GM18520 (cell line): Measurements from ENCODE around the gene BCAS3.

Experiments used
- ATAC-seq: cut with Tn5 transposase; IDR thresholded peaks from one replicate; pipeline ENCODE4 v1.9.1; 2021; ENCODE audit not compliant: unreplicated experiment

BCAS3 gene

DNA sequence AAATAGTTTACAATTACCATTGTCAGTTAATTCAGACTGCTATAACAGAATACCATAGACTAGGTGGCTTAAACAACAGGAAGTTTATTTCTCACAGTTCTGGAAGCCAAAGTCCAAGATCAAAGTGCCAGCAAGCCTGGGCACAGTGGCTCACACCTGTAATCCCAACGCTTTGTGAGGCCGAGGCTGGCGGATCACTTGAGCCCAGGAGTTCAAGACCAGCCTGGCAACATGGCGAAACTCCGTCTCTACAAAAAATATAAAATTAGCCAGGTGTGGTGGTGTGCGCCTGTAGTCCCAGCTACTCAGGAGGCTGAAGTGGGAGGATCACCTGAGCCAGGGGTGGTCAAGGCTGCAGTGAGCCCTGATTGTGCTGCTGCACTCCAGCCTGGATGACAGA is 650.7 kb downstream of the BCAS3 start:
- ATAC-seq, result no peak

DNA sequence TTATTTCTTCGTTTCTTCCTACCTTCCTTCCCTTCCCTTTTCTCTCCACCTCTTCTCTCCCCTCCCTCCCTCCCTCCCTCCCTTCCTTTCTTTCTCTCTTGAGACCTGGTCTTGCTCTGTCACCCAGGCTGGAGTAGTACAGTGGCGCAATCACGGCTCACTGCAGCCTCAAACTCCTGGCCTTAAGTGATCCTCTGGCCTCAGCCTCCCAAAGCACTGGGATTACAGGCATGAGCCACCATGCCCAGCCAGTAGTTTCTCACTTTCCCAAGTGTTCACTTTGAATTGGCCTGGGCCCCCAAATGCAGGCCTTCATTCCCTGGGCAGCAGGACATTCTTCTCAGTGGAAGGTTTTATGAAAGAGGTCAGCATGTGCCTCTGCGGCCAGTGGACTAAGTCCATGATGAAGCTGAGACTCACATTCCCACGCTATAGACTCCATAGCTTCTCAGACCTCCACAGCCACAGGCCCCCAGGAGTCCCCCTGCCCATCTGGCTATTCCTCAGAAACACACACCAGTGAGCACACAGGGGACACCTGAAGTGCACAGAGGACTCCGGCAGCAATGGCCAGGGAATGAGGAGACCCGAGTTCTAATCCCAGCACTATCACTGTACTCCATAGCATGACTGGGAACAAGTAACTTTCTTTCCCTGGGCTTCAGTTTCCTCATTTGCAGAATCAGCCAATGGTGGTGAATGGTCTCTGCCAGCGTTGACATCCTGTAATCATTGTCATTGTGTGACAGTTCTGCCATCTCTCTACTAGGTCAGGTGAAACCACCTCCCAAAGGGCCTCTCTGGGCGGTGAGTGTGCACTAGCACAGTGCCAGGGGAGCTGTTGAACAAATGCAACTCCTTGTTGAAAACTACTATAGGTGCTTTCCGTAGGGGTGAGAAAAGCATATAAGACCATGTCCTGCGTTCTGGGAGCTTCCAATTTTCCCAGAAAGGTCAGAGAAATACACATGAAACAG is 652.8 kb downstream of the BCAS3 start:
- ATAC-seq, result no peak

DNA sequence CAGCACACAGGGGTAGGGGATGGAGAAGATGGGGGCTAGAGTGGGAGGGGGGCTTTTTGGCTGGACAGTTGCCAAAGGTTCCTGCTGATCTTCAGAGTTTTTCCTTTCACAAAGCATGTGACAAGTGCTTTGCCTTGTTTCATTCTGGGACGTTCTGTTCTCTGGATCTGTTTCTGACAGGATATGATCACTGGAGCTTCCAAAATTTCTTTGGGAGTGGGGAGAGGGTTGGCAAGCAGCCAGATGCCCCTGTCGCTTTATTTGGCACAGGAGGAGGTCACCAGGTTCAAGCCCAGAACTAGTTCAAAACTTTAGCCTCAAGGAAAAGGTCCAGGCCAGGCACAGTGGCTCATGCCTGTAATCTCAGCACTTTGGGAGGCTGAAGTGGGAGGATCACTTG is 653.5 kb downstream of the BCAS3 start:
- ATAC-seq, result no peak

DNA sequence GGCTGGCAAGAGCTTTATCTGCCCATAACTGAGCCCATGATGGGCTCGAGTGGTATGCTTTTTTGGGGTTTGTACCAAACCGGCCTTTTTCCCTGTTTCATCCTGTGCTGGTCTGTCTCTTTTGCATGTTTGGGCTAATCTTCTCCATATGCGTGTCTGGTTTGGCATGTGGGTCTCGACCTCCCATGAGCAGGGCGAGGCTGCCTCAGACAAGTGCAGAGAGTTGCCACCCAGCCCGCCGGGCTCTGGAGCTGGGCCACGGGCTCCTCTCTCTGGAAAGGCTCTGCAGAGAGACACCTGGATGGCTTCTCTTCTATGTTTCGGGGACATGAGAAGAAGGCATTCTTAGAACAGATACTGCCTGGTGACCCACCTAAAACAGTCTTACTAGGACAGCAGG is 654.2 kb downstream of the BCAS3 start:
- no peak for ATAC-seq

GRCh38 chr17:61333136-61333535 is 655.5 kb downstream of the BCAS3 start:
- ATAC-seq, result no peak

DNA sequence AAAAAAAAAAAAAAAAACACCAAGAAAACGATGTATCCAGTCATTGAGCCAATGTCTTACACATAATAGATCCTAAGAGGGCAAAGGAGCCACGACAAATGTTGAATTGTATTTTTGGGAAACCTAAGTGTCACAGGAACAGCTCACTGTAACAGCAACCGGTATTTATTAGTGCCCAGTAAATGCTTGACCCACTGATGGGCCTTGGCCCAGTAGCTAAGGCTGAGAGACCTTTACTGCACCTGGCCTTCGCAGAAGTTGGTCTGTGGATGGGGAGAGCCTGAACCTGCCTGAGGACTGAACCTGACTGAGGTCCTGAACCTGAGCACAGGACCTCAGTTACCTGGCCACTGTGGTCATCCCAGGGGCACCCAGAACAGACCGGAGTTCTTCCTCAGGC is 657.0 kb downstream of the BCAS3 start:
- ATAC-seq, result no peak

DNA sequence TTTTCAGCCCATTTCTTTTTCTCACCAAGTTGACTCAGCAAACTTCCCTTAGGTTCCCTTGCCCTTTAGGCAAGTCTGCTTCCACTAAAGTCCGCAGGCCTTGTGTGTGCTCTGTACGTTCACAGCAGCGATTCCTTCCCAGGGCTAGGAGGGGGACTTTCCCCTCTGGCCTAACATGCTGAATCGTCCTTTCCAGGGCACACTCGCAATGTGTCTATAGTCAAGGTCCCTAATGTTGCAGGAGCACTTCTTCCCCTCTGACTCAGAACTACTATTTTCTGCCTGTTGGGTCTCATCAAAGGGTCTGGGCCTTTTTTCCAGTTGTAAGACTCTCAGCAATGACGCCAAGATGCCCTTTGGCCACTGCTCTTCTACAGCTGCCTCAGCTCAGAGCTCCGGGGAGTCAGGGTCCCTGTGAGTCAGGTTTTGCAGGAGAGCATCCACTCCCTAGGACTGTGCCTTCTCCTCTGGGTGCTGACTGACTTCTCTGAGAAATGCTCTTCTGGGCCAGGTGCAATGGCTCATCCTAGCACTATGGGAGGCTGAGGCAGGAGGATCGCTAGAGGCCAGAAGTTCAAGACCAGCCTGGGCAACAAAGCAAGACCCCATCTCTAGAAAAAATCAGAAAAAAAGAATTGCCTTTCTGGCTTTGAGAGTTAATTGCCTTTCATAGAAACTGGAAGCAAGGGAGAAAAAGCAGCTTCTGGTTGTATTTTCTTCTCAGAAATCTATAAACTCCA is 657.6 kb downstream of the BCAS3 start:
- no peak for ATAC-seq

GRCh38 chr17:61335845-61336655 is 658.4 kb downstream of the BCAS3 start:
- no peak for ATAC-seq

DNA sequence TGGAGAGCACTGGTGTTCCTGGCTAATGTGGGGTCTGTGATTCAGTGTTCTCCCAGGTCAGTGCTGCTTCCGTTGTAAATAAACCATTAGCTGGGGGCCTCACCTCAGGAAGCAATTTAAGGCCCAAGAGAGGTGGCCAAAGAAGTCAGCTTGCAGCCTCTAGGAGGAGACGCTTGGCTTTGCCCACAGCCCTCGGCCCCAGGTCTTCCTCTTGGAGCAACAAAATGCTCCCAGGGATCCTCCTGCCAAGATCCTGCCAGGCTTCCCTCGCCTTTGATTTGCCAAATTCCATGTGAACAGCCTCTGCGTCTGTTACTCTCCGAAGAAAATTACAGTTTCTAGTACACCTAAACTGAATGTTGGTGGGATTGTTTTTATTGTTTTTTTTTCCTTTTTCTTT is 659.6 kb downstream of the BCAS3 start:
- no peak for ATAC-seq

GRCh38 chr17:61338000-61338798 is 660.5 kb downstream of the BCAS3 start:
- no peak for ATAC-seq

DNA sequence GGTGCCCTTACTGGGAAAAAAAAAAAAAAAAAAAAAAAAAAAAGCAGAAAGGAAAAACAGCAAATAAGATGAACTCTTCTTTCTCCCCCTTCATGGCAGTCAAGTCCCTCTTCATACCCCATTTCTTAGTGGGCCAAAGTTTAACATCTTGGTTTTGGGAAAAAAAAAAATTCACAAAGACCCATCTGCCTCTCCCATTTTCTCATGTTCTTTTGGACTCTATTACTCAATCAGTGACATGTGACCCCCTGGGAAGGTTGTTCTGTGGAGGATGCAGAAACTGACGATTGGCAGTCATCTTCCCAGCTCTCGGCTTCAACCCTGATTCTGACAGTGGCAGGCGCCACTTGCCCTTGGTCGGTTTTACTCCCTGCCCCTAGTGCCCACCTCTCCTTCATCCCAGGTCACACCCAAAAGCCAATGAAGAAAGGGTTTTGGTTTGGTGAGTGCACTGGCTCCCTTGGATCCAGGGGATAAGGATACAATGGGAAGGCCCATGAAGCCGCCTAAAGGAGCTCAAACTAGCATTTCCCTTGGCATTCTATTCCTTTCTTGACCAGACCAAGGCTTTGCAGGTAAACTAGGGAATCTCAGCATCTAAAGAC is 661.3 kb downstream of the BCAS3 start:
- no peak for ATAC-seq

- no peak for ATAC-seq
These were observed 663.0 kb downstream of the BCAS3 start for GRCh38 chr17:61340431-61341209.

DNA sequence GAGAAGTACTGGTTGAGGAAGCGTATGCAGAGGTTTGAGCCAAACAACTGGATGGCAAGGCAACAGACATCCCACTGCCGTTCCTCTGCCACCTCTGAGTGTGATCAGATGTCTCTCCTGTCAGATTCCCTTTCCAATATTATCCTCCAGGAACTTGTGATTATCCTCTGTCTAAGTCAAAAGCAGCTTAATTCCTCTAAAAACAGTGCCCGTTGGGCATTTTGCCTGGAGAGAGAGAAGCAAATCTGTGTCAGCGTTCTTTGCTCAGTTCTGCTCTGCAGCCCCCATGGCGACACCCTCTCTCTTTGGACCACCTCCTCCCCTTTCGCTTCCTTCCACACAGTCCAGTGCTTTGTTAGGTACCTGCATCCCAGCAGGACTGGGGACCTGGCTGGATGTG is 665.9 kb downstream of the BCAS3 start:
- ATAC-seq, result no peak

DNA sequence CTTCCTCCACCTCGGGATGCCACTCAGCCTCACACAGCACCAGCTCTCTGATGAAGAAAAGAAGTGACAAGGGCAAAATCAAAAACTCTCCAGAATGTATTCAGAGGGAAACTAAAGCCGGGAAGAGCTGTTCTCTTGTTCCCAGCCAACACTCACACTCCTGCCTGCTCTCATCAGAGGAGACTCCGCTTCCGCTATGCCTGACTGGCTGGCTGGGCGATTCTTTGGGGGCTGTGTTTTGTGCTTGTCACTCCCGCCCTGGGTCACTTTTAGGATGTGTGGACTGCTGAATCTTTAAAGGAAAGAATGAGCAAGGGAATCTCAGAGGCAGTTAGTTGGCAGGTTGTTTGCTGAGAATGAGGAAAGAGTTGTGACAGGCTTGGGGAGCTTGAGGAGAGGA is 667.4 kb downstream of the BCAS3 start:
- ATAC-seq, result no peak

DNA sequence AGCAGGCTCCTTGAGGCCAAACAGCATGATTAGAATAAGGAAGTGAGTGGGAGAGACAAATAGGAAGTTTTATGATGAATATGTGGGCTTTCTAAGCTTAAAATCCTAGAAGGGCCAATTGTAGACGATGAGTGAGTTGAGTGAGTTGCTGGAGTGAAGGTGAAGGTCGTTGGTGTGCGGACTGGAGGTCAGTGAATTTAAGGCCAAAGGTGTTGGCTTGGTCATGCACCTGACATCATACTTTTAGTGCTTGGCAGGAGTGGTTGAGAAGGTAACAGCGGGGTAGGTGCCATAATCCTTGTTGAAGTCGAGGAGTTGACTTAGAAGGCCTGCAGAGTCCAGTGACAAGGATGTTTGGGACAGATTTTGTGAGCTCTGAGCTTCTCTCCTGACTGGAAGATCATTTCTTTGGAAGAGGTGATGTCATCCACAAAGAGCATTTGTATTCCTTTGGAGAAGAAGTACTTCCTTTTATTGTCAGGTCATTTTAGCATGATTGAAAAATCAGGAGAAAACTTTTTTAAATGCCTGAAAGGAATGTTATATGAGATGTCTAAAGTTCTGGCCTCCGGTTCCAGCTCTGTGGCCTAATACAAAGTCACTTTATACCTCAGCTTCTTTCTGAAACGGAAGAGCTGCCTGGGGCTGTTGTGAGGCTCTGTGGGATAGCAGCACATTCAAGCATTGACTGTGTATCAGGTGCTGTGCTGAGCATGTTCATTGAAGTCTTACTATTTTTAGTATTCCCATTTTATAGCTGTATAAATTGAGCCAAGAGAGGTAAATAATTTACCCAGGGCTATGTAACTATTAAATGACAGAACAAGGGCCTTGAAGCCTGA is 668.4 kb downstream of the BCAS3 start:
- no peak for ATAC-seq

GRCh38 chr17:61349350-61349749 is 671.7 kb downstream of the BCAS3 start:
- ATAC-seq, result no peak

GRCh38 chr17:61351745-61352407 is 674.2 kb downstream of the BCAS3 start:
- ATAC-seq, result no peak

- ATAC-seq, result no peak
These were observed 674.7 kb downstream of the BCAS3 start for GRCh38 chr17:61352408-61352770.
